ENCODE data around the gene SYNJ2.

Gene SYNJ2

GRCh38 chr6:157997893-157998608, 16.4 kb downstream of the SYNJ2 start:
- no peak for DNase-seq

- no peak for DNase-seq
These were observed 17.1 kb downstream of the SYNJ2 start for GRCh38 chr6:157998707-157999167.

GRCh38 chr6:157999168-158000051, 17.7 kb downstream of the SYNJ2 start:
- DNase-seq, result no peak

- DNase-seq, result no peak
These were observed 19.1 kb downstream of the SYNJ2 start for GRCh38 chr6:158000530-158001307.

GRCh38 chr6:158002249-158002950, 20.7 kb downstream of the SYNJ2 start:
- no peak for DNase-seq

GRCh38 chr6:158002951-158003853, 21.5 kb downstream of the SYNJ2 start:
- no peak for DNase-seq

GRCh38 chr6:158003910-158004700, 22.4 kb downstream of the SYNJ2 start:
- DNase-seq, result no peak

GRCh38 chr6:158004701-158005095, 23.0 kb downstream of the SYNJ2 start:
- DNase-seq, result no peak

GRCh38 chr6:158005626-158006180, 24.0 kb downstream of the SYNJ2 start:
- DNase-seq, result no peak

- DNase-seq, result no peak
These were observed 24.7 kb downstream of the SYNJ2 start for GRCh38 chr6:158006331-158006730.

GRCh38 chr6:158006821-158007570, 25.3 kb downstream of the SYNJ2 start:
- no peak for DNase-seq

GRCh38 chr6:158008864-158009113, 27.1 kb downstream of the SYNJ2 start:
- no peak for DNase-seq

- peak; percentile 27 to 55 for DNase-seq
These were observed 27.6 kb downstream of the SYNJ2 start for GRCh38 chr6:158009114-158009891.

GRCh38 chr6:158009935-158010585, 28.4 kb downstream of the SYNJ2 start:
- DNase-seq, result no peak

- DNase-seq, result no peak
These were observed 29.2 kb downstream of the SYNJ2 start for GRCh38 chr6:158010591-158011477.

- DNase-seq, result no peak
These were observed 29.8 kb downstream of the SYNJ2 start for GRCh38 chr6:158011478-158011920.

- DNase-seq, result no peak
These were observed 30.4 kb downstream of the SYNJ2 start for GRCh38 chr6:158011980-158012566.
